Immature natural killer cell (primary cell): Measurements from ENCODE around the gene SNX5. TPM values are rescaled to one million over a fixed set of nuclear protein-coding genes. Genes with fewer than 3 reads are reported as not detected.

Experiments used
- DNase-seq, 3 donors: peaks; one replicate each; pipeline ENCODE4 v3.0.0; 2022; ENCODE audit warnings: mixed read lengths in 1 of 3
- H3K27ac Mint-ChIP-seq, 6 donors: one replicate each; pipeline ENCODE4 v1.8.0; 2020; ENCODE audit warnings: mixed read lengths in 6 of 6, mild to moderate bottlenecking in 5 of 6, inconsistent platforms in 4 of 6, moderate library complexity in 3 of 6
- H3K27me3 Mint-ChIP-seq, 3 donors: one replicate each; pipeline ENCODE4 v1.8.0; 2020 to 2021; ENCODE audit warnings: low read depth in 3 of 3, mild to moderate bottlenecking in 3 of 3, mixed read lengths in 3 of 3, moderate library complexity in 3 of 3, inconsistent platforms in 1 of 3
- H3K36me3 Mint-ChIP-seq, 3 donors: one replicate each; pipeline ENCODE4 v1.8.0; 2020; ENCODE audit warnings: mixed read lengths in 3 of 3, inconsistent platforms in 2 of 3, mild to moderate bottlenecking in 2 of 3
- H3K4me1 Mint-ChIP-seq, 2 donors: one replicate each; pipeline ENCODE4 v1.8.0; 2020; ENCODE audit warnings: inconsistent platforms in 2 of 2, mild to moderate bottlenecking in 2 of 2, mixed read lengths in 2 of 2, moderate library complexity in 1 of 2
- H3K4me3 Mint-ChIP-seq, 5 donors: one replicate each; pipeline ENCODE4 v1.8.0; 2020; ENCODE audit warnings: mild to moderate bottlenecking in 5 of 5, mixed read lengths in 5 of 5, inconsistent platforms in 3 of 5, moderate library complexity in 3 of 5
- H3K9me3 Mint-ChIP-seq, 6 donors: one replicate each; pipeline ENCODE4 v1.8.0; 2020; ENCODE audit warnings: mild to moderate bottlenecking in 6 of 6, mixed read lengths in 6 of 6, inconsistent platforms in 4 of 6, moderate library complexity in 3 of 6
- polyA plus RNA-seq, 3 donors: library from polyadenylated mRNA; unstranded; fragments of 300-500 nt; fragmentation: Illumina TruSeq; gene quantifications; one replicate each; pipeline ENCODE4 v1.2.3, GENCODE V29; 2021

SNX5 gene
- 100 to 1,000 TPM in 1 of 3 donors, 10 to 100 TPM in 2; 63.2 to 103 (median 70.6) TPM for polyA plus RNA-seq

DNA sequence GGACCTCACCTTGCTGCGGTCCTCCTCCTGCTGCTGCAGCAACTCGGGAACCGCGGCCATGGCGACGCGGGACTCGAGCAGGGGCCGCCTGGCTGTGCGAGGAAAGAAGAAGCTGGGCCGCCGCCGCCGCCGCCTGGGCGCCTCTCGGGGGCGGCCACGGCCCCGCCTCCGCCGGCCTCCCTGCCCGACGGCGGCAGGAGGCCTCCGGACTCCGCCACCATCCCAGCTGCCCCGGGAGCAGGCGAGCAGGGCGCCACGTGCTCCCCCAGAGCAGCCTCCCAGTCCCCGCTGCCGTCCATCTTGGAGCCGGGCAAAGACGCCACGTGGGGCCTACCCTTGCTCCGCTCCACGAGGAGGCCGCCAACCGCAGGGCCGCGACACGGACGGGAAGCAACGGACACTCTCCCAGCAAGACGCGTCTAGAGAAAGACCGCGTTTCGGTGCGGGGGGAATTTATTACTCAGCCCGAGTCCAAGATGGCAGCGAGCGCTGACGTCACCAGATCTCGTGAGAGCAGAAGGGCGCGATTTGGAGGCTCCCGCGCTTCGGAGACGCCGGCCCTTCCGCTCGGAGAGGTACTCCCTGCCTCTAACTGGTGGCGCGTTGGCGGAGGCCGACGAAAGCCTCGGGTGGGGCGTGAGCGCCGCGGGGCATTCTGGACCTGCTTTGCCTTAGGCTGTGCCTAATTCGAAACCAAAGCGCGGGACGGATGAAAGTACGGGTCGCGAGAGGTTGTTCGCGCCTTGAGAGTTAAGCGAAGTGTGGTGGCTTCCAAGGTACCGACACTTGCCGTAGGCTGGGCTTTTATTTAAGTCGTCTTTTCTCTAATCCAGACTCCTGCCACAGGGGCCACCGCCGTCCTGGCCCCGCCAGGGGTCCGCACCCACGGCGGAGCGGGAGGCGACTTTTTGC lies at the start of gene SNX5, which contains the start of gene MGME1:
SNX5 (minus strand) TSS at position 429 of the 912 bp plus-strand sequence; CDS start at position 60, 369 bp downstream.
MGME1 (plus strand) TSS at position 653 of the 912 bp plus-strand sequence. CDS start 842 bp downstream, outside the sequence.
- H3K9me3 Mint-ChIP-seq, result no peaks in the 10 kb centered on the region
- peak; percentile 99 to 100 (median 99) for DNase-seq
- peaks cover 80 to 85% of the 10 kb centered on the region in 2 donors for H3K4me1 Mint-ChIP-seq
- peaks cover 0 to 4% (median 1%) of the 10 kb centered on the region in 3 donors for H3K36me3 Mint-ChIP-seq
- H3K27me3 Mint-ChIP-seq, result peaks cover 4 to 19% (median 9%) of the 10 kb centered on the region in 3 donors
- H3K4me3 Mint-ChIP-seq, result peak within 1 kb of the TSS; percentile 88 to 96 (median 94)
- H3K27ac Mint-ChIP-seq, result peak within 1 kb of the TSS; percentile 84 to 97 (median 96)

DNA sequence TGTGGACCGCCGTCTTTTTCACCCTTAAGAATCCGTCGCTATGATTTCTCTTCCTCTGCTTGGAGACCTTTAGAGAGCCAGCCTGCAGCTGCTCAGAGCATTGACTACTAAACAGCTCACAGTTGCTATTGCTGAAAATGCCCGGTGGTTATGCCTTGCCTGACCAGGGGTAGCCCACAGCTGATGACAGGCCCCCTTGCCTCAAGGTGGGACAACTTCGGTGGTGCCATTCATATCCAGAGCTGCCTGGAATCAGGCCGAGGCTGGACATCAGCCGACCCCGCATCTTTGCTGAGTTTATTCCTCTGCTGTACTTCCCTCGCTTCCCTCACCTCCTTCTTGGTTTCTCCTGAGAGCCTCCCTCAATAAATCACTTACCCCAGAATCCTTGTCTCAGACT lies 49.5 kb upstream of the SNX5 start:
- no peak for DNase-seq
- no peak overlapping the region for H3K27ac Mint-ChIP-seq
- H3K4me3 Mint-ChIP-seq, result no peak overlapping the region
- no peaks in the 10 kb centered on the region for H3K36me3 Mint-ChIP-seq
- H3K27me3 Mint-ChIP-seq, result peaks cover 0 to 3% (median 2%) of the 10 kb centered on the region in 3 donors
- no peaks in the 10 kb centered on the region for H3K9me3 Mint-ChIP-seq
- no peaks in the 10 kb centered on the region for H3K4me1 Mint-ChIP-seq

DNA sequence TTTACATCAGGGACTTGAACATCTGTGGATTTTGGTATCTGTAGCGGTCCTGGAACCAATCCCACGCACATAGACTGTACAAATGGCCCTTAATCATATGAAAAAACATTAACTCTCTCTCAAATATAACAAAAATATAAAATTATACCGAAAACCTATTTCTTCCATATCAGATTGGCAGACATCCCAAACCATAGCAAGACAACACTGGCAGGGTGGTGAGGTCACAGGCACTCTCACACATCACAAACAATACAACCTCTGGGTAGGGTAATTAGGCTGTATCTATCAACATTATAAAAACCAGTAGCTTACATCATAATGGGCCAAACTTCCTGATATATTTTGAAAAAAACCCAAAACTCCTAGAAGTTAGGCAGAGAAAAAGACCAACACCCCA lies 48.2 kb upstream of the SNX5 start:
- no peak overlapping the region for H3K4me3 Mint-ChIP-seq
- H3K27me3 Mint-ChIP-seq, result peaks cover 0 to 3% (median 2%) of the 10 kb centered on the region in 3 donors
- DNase-seq, result no peak
- H3K27ac Mint-ChIP-seq, result no peak overlapping the region
- no peaks in the 10 kb centered on the region for H3K36me3 Mint-ChIP-seq
- no peaks in the 10 kb centered on the region for H3K9me3 Mint-ChIP-seq
- H3K4me1 Mint-ChIP-seq, result peaks cover 0 to 9% of the 10 kb centered on the region in 2 donors

DNA sequence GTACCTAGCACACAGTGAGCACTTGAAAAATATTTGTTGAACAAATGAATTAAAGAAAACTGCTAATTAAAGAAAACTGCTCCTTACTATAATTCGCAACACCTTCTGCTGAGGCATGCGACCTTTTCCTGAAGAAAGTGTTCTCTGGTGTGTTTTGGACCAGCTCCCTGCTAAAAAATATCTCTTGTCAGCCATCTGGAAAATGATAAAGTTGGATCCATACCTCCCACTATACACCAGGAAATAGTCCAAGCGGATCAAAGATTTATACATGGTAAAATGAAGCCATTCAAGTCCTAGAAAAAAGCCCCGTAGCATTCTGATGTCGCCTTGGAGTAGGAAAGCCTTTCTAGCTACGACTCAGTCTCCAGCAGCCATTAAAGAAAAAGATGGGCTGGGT lies 45.8 kb upstream of the SNX5 start:
- H3K27ac Mint-ChIP-seq, result no peak overlapping the region
- no peaks in the 10 kb centered on the region for H3K36me3 Mint-ChIP-seq

DNA sequence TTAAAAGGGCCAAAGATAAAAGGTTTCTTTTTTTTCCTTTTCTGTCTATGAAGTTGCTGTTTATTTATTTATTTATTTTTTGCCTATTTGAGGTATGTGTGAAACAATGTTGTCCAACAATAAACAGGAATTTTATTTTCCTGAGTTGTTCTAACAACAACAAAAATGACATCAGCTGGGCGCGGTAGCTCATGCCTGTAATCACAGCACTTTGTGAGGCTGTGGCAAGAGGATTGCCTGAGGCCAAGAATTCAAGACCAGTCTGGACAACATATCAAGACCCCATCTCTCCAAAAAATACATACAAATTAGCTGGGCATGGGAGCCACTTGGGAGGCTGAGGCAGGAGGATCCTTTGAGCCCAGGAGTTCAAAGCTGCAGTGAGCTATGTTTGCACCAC lies 44.3 kb upstream of the SNX5 start:
- no peak for DNase-seq

More for the DNA sequence above, 45.8 kb upstream of the SNX5 start:
- Mint-ChIP-seq H3K4me1 (peaks cover 0 to 11% of the 10 kb centered on the region in 2 donors), H3K27me3 (peaks cover 0 to 5% (median 2%) of the 10 kb centered on the region in 3 donors), H3K4me3 (no peak overlapping the region), H3K9me3 (no peaks in the 10 kb centered on the region)
- DNase-seq, result no peak

DNA sequence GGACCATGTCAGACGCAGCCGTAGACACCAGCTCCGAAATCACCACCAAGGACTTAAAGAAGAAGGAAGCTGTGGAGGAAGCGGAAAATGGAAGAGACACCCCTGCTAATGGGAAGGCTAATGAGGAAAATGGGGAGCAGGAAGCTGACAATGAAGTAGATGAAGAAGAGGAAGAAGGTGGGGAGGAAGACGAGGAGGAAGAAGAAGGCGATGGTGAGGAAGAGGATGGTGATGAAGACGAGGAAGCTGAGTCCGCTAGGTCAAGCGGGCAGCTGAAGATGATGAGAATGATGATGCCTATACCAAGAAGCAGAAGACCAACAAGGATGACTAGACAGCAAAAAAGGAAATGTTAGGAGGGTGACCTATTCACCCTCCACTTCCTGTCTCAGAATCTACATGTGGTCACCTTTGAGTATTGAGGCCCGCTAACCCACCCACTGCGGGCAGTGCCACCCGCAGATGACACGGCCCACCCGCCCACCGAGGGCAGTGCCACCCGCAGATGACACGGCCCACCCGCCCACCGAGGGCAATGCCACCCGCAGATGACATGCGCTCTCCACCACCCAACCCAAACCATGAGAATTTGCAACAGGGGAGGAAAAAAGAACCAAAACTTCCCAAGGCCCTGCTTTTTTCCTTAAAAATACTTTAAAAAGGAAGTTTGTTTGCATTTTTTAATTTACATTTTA lies 43.5 kb upstream of the SNX5 start:
- no peaks in the 10 kb centered on the region for H3K9me3 Mint-ChIP-seq
- peaks cover 0 to 11% of the 10 kb centered on the region in 2 donors for H3K4me1 Mint-ChIP-seq
- H3K27me3 Mint-ChIP-seq, result peaks cover 0 to 2% (median 0%) of the 10 kb centered on the region in 3 donors
- H3K27ac Mint-ChIP-seq, result peak overlapping the region in 3 of 6 donors; percentile 2 to 62 (median 53)
- peak overlapping the region in 2 of 5 donors; percentile 30 to 32 for H3K4me3 Mint-ChIP-seq
- peak; percentile 11 to 43 (median 28) for DNase-seq
- H3K36me3 Mint-ChIP-seq, result no peaks in the 10 kb centered on the region

More for the DNA sequence above, 44.3 kb upstream of the SNX5 start:
- H3K4me3 Mint-ChIP-seq, result no peak overlapping the region
- no peaks in the 10 kb centered on the region for H3K9me3 Mint-ChIP-seq
- H3K27ac Mint-ChIP-seq, result no peak overlapping the region
- H3K27me3 Mint-ChIP-seq, result peaks cover 0 to 2% (median 0%) of the 10 kb centered on the region in 3 donors
- no peaks in the 10 kb centered on the region for H3K36me3 Mint-ChIP-seq
- H3K4me1 Mint-ChIP-seq, result peaks cover 0 to 11% of the 10 kb centered on the region in 2 donors

DNA sequence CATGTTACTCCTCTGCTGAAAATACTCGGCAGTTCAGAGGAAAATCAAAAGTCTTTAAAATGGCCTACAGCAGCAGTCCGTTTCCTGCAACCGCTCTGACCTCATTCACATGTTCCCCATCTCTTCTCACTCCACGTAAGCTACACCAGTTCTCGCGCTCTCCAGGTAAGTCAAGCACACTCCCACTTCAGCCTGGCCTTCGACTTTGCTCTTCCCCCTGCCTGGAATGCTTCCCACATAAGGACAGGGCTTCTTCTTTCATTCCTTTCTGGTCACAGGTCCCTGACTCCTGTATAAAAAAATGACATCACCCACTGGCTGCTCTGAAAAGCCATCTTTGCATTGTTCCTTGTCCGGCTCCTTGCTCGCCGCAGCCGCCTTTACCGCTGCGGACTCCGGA lies 42.9 kb upstream of the SNX5 start:
- H3K27me3 Mint-ChIP-seq, result peaks cover 0 to 2% (median 0%) of the 10 kb centered on the region in 3 donors
- no peaks in the 10 kb centered on the region for H3K9me3 Mint-ChIP-seq
- H3K4me3 Mint-ChIP-seq, result peak overlapping the region in 1 of 5 donors; percentile 48
- no peak for DNase-seq
- H3K4me1 Mint-ChIP-seq, result peaks cover 0 to 11% of the 10 kb centered on the region in 2 donors
- no peaks in the 10 kb centered on the region for H3K36me3 Mint-ChIP-seq
- peak overlapping the region in 2 of 6 donors; percentile 2 to 19 for H3K27ac Mint-ChIP-seq

DNA sequence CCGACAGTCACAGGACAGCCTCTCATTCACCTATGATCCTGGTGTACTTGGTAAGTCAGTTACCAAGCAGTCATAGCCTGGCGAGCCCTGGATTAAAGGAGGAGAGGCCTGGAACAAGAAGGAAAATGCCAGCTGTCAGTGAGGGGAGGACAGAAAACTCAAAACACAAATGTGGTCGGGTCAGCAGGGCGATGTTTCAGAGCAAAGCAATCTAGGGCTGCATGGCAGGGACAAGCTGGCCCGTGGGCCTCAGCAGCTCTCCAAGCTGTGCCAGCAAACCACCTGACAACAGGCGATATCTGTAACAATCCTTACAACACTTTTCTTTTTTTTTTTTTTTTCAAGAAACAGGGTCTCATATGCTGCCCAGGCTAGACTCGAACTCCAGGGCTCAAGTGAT lies 40.5 kb upstream of the SNX5 start:
- no peaks in the 10 kb centered on the region for H3K9me3 Mint-ChIP-seq
- peaks cover 0 to 11% of the 10 kb centered on the region in 2 donors for H3K4me1 Mint-ChIP-seq
- DNase-seq, result no peak
- no peak overlapping the region for H3K4me3 Mint-ChIP-seq
- H3K36me3 Mint-ChIP-seq, result no peaks in the 10 kb centered on the region
- no peak overlapping the region for H3K27ac Mint-ChIP-seq
- peaks cover 0 to 2% (median 0%) of the 10 kb centered on the region in 3 donors for H3K27me3 Mint-ChIP-seq

DNA sequence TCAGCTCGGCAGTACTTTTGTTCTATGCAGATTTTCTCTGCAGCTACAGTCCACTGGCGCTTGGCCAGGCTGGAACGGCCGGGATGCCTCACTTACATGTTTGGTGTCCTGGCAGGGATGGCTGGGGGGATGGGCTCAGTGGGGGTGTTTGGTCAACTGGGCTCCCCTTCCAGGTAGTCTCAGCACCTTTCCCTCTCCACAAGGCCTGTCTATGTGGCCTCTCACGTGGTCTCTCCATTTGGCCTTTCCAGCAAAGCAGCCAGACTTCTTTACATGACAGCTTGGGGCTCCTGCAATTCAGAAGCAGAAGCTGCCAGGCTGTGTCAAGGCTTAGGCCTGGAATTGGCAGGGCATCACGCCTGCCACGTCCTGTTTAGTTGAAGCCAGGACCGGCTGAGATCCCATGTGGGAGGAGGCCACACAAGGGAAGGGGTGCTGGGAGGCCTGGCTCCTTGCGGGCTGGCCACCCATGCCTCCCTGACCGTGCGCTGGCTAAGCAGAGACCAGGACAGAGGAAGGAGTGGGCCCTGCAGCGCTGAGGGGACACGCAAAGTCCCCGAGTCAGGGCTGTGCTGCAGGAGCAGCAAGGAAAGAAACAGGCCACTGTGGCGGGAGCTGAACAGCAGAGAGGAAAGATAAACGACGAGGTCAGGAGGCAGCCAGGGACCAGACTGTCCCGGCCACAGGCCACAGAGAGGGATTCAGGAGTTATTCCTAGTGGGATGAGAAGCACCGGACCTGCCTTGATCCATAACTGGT lies 39.1 kb upstream of the SNX5 start:
- Mint-ChIP-seq H3K36me3 (no peaks in the 10 kb centered on the region), H3K27ac (no peak overlapping the region), H3K27me3 (peaks cover 0 to 2% (median 0%) of the 10 kb centered on the region in 3 donors), H3K9me3 (no peaks in the 10 kb centered on the region), H3K4me3 (no peak overlapping the region), H3K4me1 (peaks cover 0 to 11% of the 10 kb centered on the region in 2 donors)
- no peak for DNase-seq

DNA sequence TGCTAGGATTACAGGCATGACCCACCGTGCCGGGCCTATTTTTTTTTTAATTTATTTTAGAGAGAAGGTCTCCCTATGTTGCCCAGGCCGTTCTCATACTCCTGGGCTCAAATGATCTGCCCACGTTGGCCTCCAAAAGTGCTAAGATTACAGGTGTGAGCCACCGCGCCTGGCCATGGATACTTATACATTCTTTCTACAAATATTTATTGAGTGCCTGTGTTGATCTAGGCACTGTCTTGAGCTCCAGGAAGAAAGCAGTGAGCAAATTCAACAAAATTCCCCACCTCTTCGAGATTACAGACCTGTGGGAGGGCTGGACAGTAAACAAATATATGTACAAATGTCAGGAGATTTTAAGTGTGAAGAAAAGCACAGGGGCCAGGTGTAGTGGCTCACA lies 38.1 kb upstream of the SNX5 start:
- Mint-ChIP-seq H3K27me3 (peaks cover 0 to 1% (median 0%) of the 10 kb centered on the region in 3 donors), H3K9me3 (no peaks in the 10 kb centered on the region), H3K4me1 (peaks cover 0 to under 1% of the 10 kb centered on the region in 2 donors), H3K36me3 (no peaks in the 10 kb centered on the region), H3K27ac (no peak overlapping the region), H3K4me3 (no peak overlapping the region)
- DNase-seq, result no peak

DNA sequence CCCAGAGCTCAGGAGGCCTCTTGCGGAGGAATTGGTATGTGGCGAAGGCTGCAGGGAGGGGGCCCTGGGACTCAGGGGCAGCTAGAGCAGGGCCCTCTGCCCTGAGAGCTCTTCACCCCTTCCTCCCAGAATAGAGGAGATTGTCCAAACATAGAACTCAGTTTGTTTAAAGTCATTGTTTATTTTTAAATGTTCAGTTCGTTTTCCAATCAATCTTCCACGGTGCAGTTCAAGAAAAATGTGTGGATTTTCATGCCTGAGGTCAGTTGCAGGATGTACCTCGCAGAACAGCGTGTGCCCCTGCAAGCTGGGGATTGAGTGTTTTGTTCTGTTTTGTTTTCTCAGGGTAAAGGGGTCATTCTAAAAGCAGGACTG lies 37.4 kb upstream of the SNX5 start:
- Mint-ChIP-seq H3K4me3 (no peak overlapping the region), H3K4me1 (no peaks in the 10 kb centered on the region), H3K27ac (no peak overlapping the region), H3K36me3 (no peaks in the 10 kb centered on the region), H3K27me3 (no peaks in the 10 kb centered on the region), H3K9me3 (no peaks in the 10 kb centered on the region)
- DNase-seq, result no peak

DNA sequence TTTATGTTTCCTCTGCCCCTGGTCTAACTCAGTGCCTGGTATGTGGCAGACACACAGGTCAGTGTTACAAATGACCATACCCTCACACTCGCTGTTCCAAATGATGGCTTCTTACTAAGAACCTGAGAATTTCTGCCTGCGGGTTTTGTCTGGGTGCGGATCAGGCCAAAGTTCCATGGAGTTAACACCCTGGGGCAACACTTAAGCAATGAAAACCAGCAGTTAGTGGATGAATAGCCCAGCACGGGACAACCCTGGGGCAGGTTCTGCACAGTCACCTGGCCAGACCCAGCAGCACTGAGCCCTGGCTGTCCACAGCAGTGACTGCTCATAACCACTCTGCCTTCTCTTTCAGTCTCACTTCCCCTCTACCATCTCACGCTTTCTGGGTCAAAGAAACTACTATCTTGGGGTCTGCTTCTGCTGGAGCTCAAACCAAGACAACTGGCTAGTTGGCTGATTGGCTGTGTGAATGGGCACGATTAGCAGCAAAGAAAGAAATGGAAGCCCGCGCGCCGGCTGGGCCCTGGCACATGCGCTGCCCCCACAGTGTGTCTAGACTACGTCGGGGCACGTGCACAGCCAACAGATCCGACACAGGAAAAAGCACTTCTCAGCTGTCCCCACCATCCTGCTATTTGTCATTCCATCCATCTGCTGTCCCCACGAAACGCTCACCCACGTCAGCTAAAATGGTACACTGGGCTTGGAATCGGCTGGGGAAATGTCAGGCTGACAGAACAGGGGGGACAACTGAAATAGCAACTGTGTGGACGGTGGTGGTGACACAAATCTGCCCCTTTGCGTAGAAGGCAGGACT lies 36.8 kb upstream of the SNX5 start:
- H3K4me1 Mint-ChIP-seq, result no peaks in the 10 kb centered on the region
- DNase-seq, result no peak
- H3K4me3 Mint-ChIP-seq, result no peak overlapping the region
- no peaks in the 10 kb centered on the region for H3K9me3 Mint-ChIP-seq
- no peaks in the 10 kb centered on the region for H3K36me3 Mint-ChIP-seq
- peak overlapping the region in 1 of 6 donors; percentile 20 for H3K27ac Mint-ChIP-seq
- no peaks in the 10 kb centered on the region for H3K27me3 Mint-ChIP-seq
